ENCODE data around the gene PYGO2.

The PYGO2 gene

GRCh38 chr1:154941333-154942013 is 20.1 kb downstream of the PYGO2 start:
- DNase-seq (ENCODE audit: low spot score), result no peak

GRCh38 chr1:154940651-154941194 is 20.9 kb downstream of the PYGO2 start:
- no peak for DNase-seq (ENCODE audit: low spot score)

- no peak for DNase-seq (ENCODE audit: low spot score)
These were observed 21.4 kb downstream of the PYGO2 start for GRCh38 chr1:154940213-154940560.

GRCh38 chr1:154938604-154939399 is 22.8 kb downstream of the PYGO2 start:
- DNase-seq (ENCODE audit: low spot score), result no peak

GRCh38 chr1:154937988-154938386 is 23.6 kb downstream of the PYGO2 start:
- DNase-seq (ENCODE audit: low spot score), result no peak

GRCh38 chr1:154937085-154937987 is 24.2 kb downstream of the PYGO2 start:
- peak; percentile 95 for DNase-seq (ENCODE audit: low spot score)

- DNase-seq (ENCODE audit: low spot score), result peak; percentile 97
These were observed 25.0 kb downstream of the PYGO2 start, which contains the start of gene PMVK for GRCh38 chr1:154936555-154937084. Gene PMVK (minus strand): TSS chr1:154936719. CDS start chr1:154936685, 34 bp downstream.

GRCh38 chr1:154935749-154936554 is 25.6 kb downstream of the PYGO2 start:
- DNase-seq (ENCODE audit: low spot score), result no peak

GRCh38 chr1:154934358-154934948 is 27.1 kb downstream of the PYGO2 start:
- DNase-seq (ENCODE audit: low spot score), result no peak

GRCh38 chr1:154931940-154932487 is 29.6 kb downstream of the PYGO2 start:
- no peak for DNase-seq (ENCODE audit: low spot score)

GRCh38 chr1:154926201-154926600 is 35.4 kb downstream of the PYGO2 start:
- peak; percentile 10 for DNase-seq (ENCODE audit: low spot score)

- peak; percentile 21 for DNase-seq (ENCODE audit: low spot score)
These were observed 36.0 kb downstream of the PYGO2 start for GRCh38 chr1:154925335-154926170.

- DNase-seq (ENCODE audit: low spot score), result no peak
These were observed 37.9 kb downstream of the PYGO2 start for GRCh38 chr1:154923695-154924094.

- DNase-seq (ENCODE audit: low spot score), result no peak
These were observed 48.3 kb downstream of the PYGO2 start for GRCh38 chr1:154913273-154913672.

GRCh38 chr1:154912755-154913154 is 48.8 kb downstream of the PYGO2 start:
- DNase-seq (ENCODE audit: low spot score), result no peak

GRCh38 chr1:154911691-154912550 is 49.7 kb downstream of the PYGO2 start:
- DNase-seq (ENCODE audit: low spot score), result no peak

GRCh38 chr1:154910851-154911250 is 50.7 kb downstream of the PYGO2 start:
- DNase-seq (ENCODE audit: low spot score), result no peak

- no peak for DNase-seq (ENCODE audit: low spot score)
These were observed 52.6 kb downstream of the PYGO2 start for GRCh38 chr1:154908937-154909336.

Measured in D341Med (cell line).